ENCODE data around the gene WWOX. TPM values are rescaled to one million over a fixed set of nuclear protein-coding genes. Genes with fewer than 3 reads are reported as not detected.
A peak's percentile ranks its signal among the peaks of the same experiment; 100 is the strongest.

The WWOX gene
- total RNA-seq, 1 donor: 8.2 TPM

DNA sequence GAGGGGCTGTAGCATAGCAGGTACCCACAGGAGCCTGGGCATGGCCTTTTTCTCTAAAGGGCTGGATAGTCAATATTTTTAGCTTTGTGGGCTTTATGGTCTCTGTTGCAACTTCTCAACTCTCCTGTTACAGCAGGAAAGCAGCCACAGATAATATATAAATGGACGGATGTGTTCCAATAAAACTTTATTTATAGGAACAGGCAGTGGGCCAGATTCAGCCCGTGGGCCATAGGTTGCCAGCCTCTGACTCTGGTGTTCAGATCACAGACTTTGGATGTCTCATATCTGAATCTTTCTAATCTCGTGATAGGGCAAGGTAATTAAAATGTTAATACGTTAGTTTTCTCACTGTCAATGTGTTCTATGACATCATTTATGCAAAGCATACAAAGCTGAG lies 136.4 kb downstream of the WWOX start:
- TF ChIP-seq, protein P1, sequence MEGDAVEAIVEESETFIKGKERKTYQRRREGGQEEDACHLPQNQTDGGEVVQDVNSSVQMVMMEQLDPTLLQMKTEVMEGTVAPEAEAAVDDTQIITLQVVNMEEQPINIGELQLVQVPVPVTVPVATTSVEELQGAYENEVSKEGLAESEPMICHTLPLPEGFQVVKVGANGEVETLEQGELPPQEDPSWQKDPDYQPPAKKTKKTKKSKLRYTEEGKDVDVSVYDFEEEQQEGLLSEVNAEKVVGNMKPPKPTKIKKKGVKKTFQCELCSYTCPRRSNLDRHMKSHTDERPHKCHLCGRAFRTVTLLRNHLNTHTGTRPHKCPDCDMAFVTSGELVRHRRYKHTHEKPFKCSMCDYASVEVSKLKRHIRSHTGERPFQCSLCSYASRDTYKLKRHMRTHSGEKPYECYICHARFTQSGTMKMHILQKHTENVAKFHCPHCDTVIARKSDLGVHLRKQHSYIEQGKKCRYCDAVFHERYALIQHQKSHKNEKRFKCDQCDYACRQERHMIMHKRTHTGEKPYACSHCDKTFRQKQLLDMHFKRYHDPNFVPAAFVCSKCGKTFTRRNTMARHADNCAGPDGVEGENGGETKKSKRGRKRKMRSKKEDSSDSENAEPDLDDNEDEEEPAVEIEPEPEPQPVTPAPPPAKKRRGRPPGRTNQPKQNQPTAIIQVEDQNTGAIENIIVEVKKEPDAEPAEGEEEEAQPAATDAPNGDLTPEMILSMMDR (IDR thresholded peaks at IDR 0.05; ENCODE audit: insufficient read depth, low read depth, low read length): no peak
- H3K4me3 ChIP-seq (ENCODE audit: low read depth, low read length): no peak overlapping the region
- DNase-seq (ENCODE audit: low read depth): no peak

DNA sequence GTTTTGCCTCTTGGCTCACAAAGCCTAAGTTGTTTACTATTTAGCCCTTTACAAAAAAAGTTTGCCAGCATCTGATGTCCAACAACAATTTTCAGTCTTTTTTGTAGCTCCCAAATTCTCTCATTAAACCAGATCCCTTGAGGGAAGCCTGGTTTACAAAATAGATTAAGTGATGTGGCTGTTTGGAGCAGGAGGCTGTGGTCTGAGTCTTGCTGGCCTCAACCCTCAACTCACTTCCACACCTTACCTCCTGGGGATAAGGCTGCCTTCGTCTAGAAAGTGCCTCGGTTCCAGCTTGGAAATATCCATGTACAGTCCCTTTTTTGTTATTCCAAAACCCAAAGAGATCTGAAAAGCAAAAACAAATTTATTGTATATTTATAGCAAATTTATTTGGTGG lies 138.4 kb downstream of the WWOX start:
- DNase-seq (ENCODE audit: low read depth): no peak
- TF ChIP-seq, protein P1 (IDR thresholded peaks at IDR 0.05; ENCODE audit: insufficient read depth, low read depth, low read length): no peak
- no peak overlapping the region for H3K4me3 ChIP-seq (ENCODE audit: low read depth, low read length)

DNA sequence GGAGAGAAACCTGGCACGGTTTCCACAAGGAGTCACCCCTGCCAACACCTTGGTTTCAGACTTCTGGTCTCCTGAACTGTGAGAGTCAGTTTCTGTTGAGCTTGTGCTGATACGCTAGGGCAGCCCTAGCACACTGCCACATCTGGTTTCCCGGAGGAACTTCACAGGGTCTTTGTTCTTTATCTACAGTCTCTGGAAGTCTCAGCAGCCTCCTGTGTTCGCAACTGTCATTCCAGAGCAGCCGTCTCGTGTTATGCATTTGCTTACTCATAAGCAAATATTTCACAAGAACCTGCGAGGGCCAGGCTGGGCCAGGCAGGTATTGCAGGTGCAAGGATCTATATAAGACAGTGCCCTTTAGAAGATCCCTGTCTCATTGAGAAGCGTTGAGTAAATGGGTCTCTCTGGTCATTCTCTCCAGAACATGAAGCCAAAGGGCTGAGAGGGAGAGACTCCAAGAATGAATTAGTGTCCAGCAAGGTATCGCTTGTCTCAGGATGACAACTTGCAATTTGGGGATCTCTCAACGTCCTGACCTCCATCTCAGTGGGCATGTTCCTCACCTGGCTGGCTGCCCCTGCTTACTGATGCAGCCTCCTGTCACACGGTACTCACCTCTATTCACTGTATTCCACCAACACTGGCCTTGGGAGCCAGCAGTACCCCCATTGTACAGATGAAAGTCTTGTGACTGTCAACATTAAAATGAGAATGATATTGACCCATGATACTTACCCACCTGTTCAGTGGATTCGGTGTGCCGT lies 141.2 kb downstream of the WWOX start:
- TF ChIP-seq, protein P1 (IDR thresholded peaks at IDR 0.05; ENCODE audit: insufficient read depth, low read depth, low read length): no peak
- peak; percentile 37 for DNase-seq (ENCODE audit: low read depth)

DNA sequence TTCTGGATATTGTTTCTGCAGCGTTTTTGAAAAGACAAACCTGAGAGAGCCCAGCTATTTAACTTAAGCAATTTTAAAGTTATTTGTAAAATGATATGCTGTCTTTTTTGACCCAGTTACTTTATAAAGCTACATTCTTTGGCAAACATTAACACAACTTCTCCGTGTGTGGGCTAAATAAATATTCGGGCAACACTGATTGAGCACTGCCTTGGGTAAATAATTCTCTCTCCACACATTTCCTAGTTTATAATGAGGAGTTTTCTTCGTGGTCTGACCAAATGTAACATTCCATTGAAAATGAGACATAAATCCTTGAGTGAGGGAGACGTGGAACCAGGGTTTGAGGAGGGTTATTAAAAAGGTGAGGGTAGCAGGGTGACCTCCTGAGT lies 142.8 kb downstream of the WWOX start:
- no peak overlapping the region for H3K4me3 ChIP-seq (ENCODE audit: low read depth, low read length)
- no peak for DNase-seq (ENCODE audit: low read depth)
- TF ChIP-seq, protein P1 (IDR thresholded peaks at IDR 0.05; ENCODE audit: insufficient read depth, low read depth, low read length): no peak

More for the DNA sequence above, 141.2 kb downstream of the WWOX start:
- H3K4me3 ChIP-seq (ENCODE audit: low read depth, low read length): no peak overlapping the region

DNA sequence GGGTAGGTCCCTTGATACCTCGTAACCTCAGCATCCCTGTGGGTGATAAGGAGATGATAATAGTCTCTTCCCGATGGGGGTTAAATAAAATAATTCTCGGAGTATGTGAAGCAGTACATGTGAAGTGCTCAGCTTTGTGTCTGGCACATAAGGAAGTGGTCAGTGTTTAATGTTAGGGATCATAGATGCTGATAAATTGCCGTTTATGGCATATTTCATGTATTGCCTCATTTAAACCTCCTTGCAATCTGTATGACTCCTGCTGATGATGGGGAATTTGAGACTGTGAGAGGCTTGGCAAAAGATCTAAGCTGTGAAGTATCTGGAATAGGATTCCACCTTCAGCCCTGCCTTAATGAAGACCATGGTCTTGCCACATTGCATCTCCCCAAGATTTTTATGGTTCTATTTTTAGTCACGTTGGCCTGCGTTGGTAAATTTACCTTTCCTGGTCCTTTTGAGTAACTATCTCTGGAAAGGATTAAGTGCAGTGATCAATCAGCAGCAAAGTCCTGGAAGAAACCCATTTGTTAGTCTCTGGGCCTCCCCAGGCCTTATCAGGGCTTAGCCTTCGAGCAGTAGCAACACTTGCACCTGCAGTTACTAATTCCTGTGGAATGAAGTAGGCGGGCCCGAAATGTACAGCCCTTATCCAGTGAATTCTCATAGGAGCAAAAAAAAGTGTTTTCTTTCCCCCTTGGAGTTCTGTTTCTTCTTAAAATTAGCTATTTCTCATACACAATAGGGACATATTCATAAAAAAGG lies 144.9 kb downstream of the WWOX start:
- no peak overlapping the region for H3K4me3 ChIP-seq (ENCODE audit: low read depth, low read length)
- TF ChIP-seq, protein P1 (IDR thresholded peaks at IDR 0.05; ENCODE audit: insufficient read depth, low read depth, low read length): no peak

DNA sequence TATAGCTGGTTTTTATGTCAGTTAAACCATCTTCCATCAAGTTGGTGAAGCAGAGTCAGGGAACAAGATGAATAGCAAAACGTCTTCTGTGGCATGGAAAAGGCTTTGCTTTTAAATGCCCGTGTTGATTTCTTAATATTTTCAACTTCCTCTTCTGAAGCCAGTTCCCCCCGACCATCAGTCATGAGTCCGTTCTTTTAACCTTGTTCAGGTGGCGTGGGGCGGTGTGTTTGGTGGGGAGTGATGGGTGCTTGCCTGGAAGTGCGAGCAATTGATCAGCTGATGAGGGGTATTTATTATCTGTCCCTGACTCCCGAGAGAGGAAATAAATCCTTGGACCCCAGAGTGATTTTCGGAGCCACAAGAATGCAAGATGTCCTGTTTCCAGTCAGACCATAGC lies 147.1 kb downstream of the WWOX start:
- DNase-seq (ENCODE audit: low read depth): no peak
- H3K4me3 ChIP-seq (ENCODE audit: low read depth, low read length): no peak overlapping the region
- TF ChIP-seq, protein P1 (IDR thresholded peaks at IDR 0.05; ENCODE audit: insufficient read depth, low read depth, low read length): no peak

More for the DNA sequence above, 144.9 kb downstream of the WWOX start:
- DNase-seq (ENCODE audit: low read depth): peak; percentile 95
